ENCODE data around the gene FARP2. TPM values are rescaled to one million over a fixed set of nuclear protein-coding genes. Genes with fewer than 3 reads are reported as not detected.
"Not testable (repeated sequence)": the region's sequence is repeated elsewhere in the genome, so short reads cannot be mapped to it uniquely, and the experiment has no call there.

The FARP2 gene
- total and polyA plus RNA-seq, 5 experiments from 2014 or later = 3.4 to 22.9 (median 5.8) TPM

DNA sequence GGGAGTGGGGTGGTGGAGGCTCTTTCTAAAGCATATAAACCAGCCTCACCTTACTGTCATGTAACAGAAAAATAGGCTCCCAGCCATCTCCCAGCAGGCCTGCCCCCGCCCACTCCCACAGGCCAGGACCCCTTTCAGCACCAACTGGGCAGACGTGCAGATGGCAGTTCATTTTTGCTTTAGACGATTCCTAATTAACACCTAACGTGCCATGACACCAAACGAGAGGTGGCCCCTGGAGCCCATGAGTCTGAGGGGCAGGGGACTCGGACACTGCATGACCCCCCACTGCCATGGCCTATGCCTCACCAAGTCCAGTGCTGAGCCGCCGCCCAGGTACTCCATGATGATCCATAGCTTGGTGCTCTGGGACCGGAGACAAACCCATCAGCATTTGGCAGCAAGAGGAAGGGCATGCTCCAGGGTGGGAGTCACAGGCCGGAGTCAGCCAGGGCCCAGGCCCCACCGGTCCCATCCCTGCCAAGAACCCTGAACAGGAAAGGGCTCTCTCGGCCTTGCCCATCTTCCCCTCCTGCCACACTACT is 144.4 kb downstream of the FARP2 start:
- no peak overlapping the region for H3K4me3 Mint-ChIP-seq
- ATAC-seq (no peak), DNase-seq (no peak)
- POLR2A ChIA-PET = no interaction called here
- H3K9me3 Mint-ChIP-seq = no peaks in the 10 kb centered on the region
- H3K4me1 Mint-ChIP-seq = peaks cover 0 to 16% (median 11%) of the 10 kb centered on the region in 4 donors
- peak overlapping the region in 1 of 10 donors; percentile 53 for H3K27ac Mint-ChIP-seq
- peaks cover 0 to 22% (median 0%) of the 10 kb centered on the region in 3 donors for H3K36me3 Mint-ChIP-seq
- H3K27me3 Mint-ChIP-seq = no peaks in the 10 kb centered on the region

DNA sequence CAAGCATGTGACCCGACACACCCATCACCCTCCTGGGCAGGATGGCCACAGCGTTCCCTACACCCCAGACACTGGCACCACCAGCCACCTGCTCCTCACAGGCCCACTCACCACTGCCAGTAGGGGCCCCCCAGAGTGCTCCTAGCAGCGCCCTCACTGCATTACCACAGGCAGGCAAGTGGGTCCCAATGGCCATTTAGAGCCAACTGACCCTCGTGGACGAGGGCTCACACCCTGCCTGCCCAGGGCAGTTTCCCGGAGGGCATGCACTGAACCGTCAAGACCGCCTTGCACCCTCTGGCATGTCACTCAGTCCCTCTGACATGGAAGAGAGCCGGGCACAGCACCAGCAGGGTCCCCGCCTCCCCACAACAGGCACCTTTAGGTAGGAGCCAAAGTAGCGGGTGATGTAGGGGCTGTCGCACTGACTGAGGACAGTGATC is 145.0 kb downstream of the FARP2 start:
- Mint-ChIP-seq H3K4me1 (peaks cover under 1 to 17% (median 12%) of the 10 kb centered on the region in 4 donors), H3K27me3 (no peaks in the 10 kb centered on the region), H3K27ac (peak overlapping the region in 1 of 10 donors; percentile 53), H3K36me3 (peaks cover 0 to 21% (median 0%) of the 10 kb centered on the region in 3 donors), H3K4me3 (no peak overlapping the region), H3K9me3 (no peaks in the 10 kb centered on the region)
- ATAC-seq = no peak
- POLR2A ChIA-PET = no interaction called here
- DNase-seq = no peak

DNA sequence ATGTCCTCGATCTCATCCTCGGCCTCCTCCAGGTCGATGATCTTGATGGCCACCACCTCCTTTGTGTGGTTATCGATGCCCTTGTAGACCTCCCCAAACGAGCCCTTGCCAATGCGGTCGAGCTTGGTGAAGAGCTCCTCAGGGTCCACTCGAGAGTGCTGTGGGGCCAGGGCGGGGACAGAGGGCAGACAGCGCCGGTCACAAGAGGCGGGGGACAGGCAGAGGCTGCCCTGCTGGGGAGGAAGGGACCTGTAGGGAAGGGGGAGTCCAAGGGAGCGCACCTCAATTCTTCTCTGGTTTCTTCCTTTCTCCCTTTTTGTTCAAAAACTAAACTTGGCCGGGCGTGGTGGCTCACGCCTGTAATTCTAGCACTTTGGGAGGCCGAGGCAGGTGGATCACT is 145.5 kb downstream of the FARP2 start:
- Mint-ChIP-seq H3K36me3 (peaks cover 0 to 19% (median 0%) of the 10 kb centered on the region in 3 donors), H3K4me3 (no peak overlapping the region), H3K9me3 (no peaks in the 10 kb centered on the region), H3K27ac (no peak overlapping the region), H3K4me1 (peaks cover 5 to 21% (median 12%) of the 10 kb centered on the region in 4 donors), H3K27me3 (no peaks in the 10 kb centered on the region)
- ATAC-seq (no peak), DNase-seq (no peak)
- POLR2A ChIA-PET = interaction anchor here (1.4 kb wide), 1 partner anchor 10 kb away, joined by 3 read pairs; no protein-coding TSS in a partner anchor

DNA sequence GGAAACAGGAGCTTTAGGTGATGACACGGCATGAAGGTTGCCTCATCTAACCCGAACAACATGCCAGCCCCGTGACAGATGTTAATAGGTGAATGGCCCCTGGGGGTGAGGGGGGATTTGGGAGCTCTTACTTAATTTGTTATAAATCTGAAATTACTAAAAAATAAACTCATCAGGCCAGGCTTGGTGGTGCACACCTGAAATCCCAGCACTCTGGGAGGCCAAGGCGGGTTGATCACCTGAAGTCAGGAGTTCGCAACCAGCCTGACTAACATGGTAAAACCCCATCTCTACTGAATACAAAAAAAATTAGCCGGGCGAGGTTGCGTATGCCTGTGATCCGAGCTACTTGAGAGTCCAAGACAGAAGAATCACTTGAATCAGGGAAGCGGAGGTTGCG is 146.2 kb downstream of the FARP2 start:
- ATAC-seq (no peak), DNase-seq (no peak)
- peaks cover 0 to 17% (median 0%) of the 10 kb centered on the region in 3 donors for H3K36me3 Mint-ChIP-seq
- no peaks in the 10 kb centered on the region for H3K9me3 Mint-ChIP-seq
- no peaks in the 10 kb centered on the region for H3K27me3 Mint-ChIP-seq
- no peak overlapping the region for H3K4me3 Mint-ChIP-seq
- H3K4me1 Mint-ChIP-seq = peaks cover 12 to 26% (median 16%) of the 10 kb centered on the region in 4 donors
- POLR2A ChIA-PET = interaction anchor here (1.4 kb wide), 1 partner anchor 10 kb away, joined by 3 read pairs; no protein-coding TSS in a partner anchor
- H3K27ac Mint-ChIP-seq = no peak overlapping the region

DNA sequence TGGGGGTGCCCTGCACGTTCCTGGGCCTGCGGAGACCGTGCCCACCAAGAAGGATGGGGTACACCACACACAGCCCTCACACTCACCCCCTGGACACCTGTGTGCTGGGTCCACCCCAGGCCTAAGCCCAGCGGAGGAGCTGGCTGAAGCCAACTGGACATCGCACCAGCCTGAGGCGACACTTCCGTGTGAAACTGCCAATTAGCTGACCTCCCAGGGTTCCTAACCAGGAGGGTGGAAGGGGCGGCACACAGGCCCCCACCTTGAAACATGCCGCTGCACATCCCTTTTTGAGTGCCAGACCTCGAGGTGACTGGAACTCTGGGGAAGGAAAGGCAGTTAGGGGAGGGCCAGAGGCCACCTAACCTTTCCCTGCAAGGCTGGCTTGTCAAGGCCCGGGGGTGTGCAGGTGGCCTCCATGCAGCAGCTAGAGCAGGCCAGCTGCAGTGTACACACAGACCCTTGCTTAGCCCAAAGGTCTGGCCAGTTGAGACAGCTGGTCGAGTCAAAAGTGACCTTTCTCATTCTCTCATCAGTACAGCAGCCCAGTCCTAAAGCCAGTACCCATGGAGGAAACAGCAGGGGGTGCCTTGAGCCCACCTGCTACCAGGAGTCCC is 147.8 kb downstream of the FARP2 start:
- POLR2A ChIA-PET = interaction anchor here (0.7 to 1.1 kb wide), 2 partner anchors 134 to 1056 kb away, joined by 4 to 5 read pairs; partner anchors contain the start of gene ATG4B
- no peaks in the 10 kb centered on the region for H3K9me3 Mint-ChIP-seq
- H3K36me3 Mint-ChIP-seq = peaks cover 0 to 11% (median 0%) of the 10 kb centered on the region in 3 donors
- no peak for ATAC-seq
- no peak overlapping the region for H3K4me3 Mint-ChIP-seq
- DNase-seq = no peak
- no peak overlapping the region for H3K27ac Mint-ChIP-seq
- H3K27me3 Mint-ChIP-seq = no peaks in the 10 kb centered on the region
- peaks cover 17 to 30% (median 20%) of the 10 kb centered on the region in 4 donors for H3K4me1 Mint-ChIP-seq

DNA sequence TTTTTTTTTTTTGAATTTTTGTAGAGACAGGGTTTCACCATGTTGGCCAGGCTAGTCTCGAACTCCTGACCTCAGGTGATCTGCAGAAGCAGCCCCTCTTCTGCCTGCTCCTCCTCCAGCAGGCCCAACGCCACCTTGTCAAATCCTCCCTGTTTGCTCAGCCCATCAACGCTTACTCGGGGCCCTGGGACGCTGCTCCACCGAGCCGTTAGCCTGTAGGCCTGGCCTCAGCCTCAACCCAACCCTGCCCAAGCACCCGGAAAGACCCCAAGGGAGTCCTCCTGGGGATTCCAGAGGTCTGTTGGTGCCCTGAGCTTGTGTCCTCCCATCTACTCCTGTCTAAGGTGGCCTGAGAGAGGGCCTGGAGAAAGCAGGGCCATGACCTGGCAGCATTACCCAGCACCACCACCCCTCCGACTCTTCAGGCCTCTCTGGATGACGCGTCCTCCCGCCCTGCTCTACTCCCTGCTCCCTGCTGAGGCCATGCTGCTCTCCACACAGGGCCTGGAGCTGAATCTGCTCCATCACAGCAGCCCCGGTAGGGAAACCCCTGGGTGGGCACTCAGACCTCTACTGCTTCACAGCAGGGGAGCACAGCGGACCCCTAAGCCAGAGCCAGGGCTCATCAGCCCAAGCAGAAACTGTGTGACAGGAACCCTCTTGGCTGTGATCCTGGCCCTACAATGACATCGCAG is 149.1 kb downstream of the FARP2 start:
- Mint-ChIP-seq H3K27ac (peak overlapping the region in 3 of 10 donors; percentile 53 to 72 (median 67)), H3K36me3 (peaks cover 0 to 7% (median 0%) of the 10 kb centered on the region in 3 donors), H3K4me3 (peak overlapping the region in 1 of 10 donors; percentile 56), H3K9me3 (no peaks in the 10 kb centered on the region), H3K4me1 (peaks cover 17 to 37% (median 28%) of the 10 kb centered on the region in 4 donors), H3K27me3 (no peaks in the 10 kb centered on the region)
- no peak for ATAC-seq
- DNase-seq = no peak
- POLR2A ChIA-PET = no interaction called here

DNA sequence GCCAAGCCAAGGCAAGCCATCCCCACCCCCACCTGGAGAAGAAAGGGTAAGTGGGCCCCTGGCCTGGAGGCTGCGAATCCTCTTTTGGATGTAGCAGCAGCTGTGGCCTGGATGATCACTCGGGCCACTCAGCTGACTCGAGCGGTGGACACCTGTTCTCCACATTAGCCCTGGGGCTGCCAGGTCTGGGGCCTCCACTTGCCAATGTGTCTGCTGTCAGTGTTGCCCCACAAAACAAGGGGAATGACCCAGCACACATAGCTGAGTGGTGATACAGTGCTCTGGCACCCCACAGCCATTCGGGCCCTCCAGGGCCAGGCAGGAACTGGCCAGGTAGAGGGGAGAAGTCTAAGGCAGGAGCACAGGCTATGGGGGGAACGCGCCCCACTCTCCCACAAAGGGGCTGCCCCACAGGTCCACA is 149.7 kb downstream of the FARP2 start:
- POLR2A ChIA-PET = interaction anchor here (0.8 kb wide), 1 partner anchor 132 kb away, joined by 3 read pairs; no protein-coding TSS in a partner anchor
- H3K4me3 Mint-ChIP-seq = peak overlapping the region in 1 of 10 donors; percentile 56
- DNase-seq = no peak

DNA sequence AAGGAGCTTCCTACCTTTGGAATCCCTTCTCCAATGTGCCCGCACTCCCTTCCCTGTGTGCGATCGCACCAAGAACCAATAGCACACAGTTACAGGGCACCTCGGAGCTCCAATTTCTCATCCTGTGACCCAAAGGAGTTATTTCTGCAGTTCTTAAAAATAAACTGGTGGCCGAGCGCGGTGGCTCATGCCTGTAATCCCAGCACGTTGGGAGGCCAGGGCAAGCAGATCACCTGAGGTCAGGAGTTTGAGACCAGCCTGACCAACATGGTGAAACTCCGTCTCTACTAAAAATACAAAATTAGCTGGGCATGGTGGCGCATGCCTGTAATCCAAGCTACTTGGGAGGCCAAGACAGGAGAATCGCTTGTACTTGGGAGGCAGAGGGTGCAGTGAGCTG is 150.2 kb downstream of the FARP2 start:
- H3K27ac Mint-ChIP-seq = peak overlapping the region in 1 of 10 donors; percentile 71
- H3K9me3 Mint-ChIP-seq, H3K27me3 Mint-ChIP-seq, DNase-seq, H3K36me3 Mint-ChIP-seq, ATAC-seq: not testable (repeated sequence)
- POLR2A ChIA-PET = interaction anchor here (0.8 kb wide), 1 partner anchor 133 kb away, joined by 3 read pairs; no protein-coding TSS in a partner anchor
- peak overlapping the region in 3 of 10 donors; percentile 24 to 83 (median 77) for H3K4me3 Mint-ChIP-seq
- H3K4me1 Mint-ChIP-seq = peaks cover 17 to 37% (median 28%) of the 10 kb centered on the region in 4 donors

More for the DNA sequence above, 149.7 kb downstream of the FARP2 start:
- no peaks in the 10 kb centered on the region for H3K27me3 Mint-ChIP-seq
- peak overlapping the region in 1 of 10 donors; percentile 72 for H3K27ac Mint-ChIP-seq
- H3K36me3 Mint-ChIP-seq = peaks cover 0 to 6% (median 0%) of the 10 kb centered on the region in 3 donors
- peaks cover 17 to 37% (median 28%) of the 10 kb centered on the region in 4 donors for H3K4me1 Mint-ChIP-seq
- H3K9me3 Mint-ChIP-seq = no peaks in the 10 kb centered on the region
- ATAC-seq = no peak

DNA sequence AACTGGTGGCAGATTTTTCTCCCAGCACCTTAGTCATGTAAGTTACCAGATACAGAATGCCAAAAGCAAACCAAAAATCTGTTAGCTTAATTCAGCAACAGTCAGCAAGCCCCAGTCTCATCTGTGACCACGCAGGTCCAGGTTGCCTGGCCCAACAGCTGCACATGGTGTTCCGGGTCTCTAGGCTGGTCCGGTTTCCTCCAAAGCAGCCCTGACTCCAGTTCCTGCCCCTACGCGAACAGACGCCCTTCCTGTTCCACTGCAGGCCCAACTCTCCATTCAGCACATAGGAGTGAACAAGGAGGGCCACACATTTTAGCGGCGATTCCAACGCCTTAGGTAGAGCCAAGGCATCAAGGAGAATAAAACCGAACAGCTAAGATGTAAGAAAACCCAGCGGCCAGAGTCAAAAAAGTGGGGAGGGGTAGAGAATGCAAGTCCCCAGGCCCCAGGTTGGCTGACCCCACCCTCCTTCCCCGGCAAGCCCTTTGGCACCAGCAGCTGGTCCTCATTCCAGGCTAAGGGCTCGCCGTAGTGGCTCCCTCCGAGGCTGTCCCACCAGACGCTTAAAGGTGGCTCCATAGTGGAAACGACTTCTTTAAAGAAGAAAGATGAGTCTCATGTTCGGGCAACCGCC is 150.8 kb downstream of the FARP2 start:
- H3K9me3 Mint-ChIP-seq = no peaks in the 10 kb centered on the region
- peaks cover 15 to 35% (median 28%) of the 10 kb centered on the region in 4 donors for H3K4me1 Mint-ChIP-seq
- H3K27ac Mint-ChIP-seq = peak overlapping the region in 3 of 10 donors; percentile 67 to 84 (median 74)
- no peak for ATAC-seq
- H3K4me3 Mint-ChIP-seq = peak overlapping the region; percentile 73 to 88 (median 78)
- POLR2A ChIA-PET = interaction anchor here (0.6 to 1.5 kb wide), 3 partner anchors 179 to 858 kb away, joined by 3 to 7 read pairs (median 3); partner anchors contain the start of genes DTYMK, HDLBP and SEPTIN2
- H3K27me3 Mint-ChIP-seq = no peaks in the 10 kb centered on the region
- no peak for DNase-seq
- H3K36me3 Mint-ChIP-seq = peaks cover 0 to 2% (median 0%) of the 10 kb centered on the region in 3 donors

DNA sequence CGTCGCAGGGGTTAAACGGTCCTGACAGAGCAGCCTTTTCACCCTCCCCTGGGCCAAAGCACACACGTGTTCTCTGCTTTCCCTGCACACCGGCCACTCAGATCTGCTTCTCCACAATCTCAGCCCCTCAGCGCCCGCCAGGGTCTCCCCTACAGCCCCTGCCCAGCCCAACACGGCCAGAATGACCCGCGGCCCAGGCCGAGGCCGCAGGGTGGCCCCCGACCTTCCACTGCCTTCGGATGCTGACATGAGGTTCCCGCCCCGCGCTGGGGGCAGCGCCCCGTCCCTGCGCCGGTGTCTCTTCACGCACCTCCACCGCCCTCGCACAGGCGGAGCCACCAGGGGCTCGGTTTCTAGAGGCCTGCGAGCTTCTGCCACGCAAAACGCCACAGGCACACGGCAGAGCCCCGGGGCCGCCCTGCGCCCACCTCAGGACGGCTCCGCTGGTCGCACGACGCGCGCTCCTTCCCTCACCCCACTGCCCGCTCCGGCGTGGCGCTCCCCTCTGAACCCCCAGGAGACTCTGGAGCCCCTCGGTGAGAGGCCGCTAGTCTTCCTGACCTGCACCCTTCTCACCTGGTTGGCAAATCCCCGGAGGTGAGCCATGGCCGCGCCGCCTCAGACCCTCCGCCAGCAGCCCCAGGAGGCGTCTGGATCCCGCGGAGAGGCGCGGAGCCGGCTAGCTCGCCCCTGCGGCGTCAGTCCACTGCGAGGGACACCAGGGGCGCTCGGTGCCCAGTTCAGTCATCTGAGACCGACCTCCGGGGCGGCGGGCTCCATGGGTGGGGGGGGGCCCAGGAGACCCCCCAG is 151.6 kb downstream of the FARP2 start:
- peak overlapping the region in 4 of 10 donors; percentile 59 to 84 (median 70) for H3K27ac Mint-ChIP-seq

More for the DNA sequence above, 151.6 kb downstream of the FARP2 start:
- DNase-seq (peak in 9 of 10 donors; percentile 7 to 41 (median 27)), ATAC-seq (peak; percentile 5 to 20)
- H3K27me3 Mint-ChIP-seq = no peaks in the 10 kb centered on the region
- no peaks in the 10 kb centered on the region for H3K9me3 Mint-ChIP-seq
- peaks cover 15 to 32% (median 28%) of the 10 kb centered on the region in 4 donors for H3K4me1 Mint-ChIP-seq
- H3K4me3 Mint-ChIP-seq = peak overlapping the region; percentile 73 to 88 (median 78)
- H3K36me3 Mint-ChIP-seq = no peaks in the 10 kb centered on the region
- POLR2A ChIA-PET = interaction anchor here (0.7 to 1.5 kb wide), 4 partner anchors 63 to 192 kb away, joined by 3 to 7 read pairs (median 3); partner anchors contain the start of genes DTYMK, HDLBP and SEPTIN2
